Measurements from ENCODE around the gene RPL13A.

The RPL13A gene

DNA sequence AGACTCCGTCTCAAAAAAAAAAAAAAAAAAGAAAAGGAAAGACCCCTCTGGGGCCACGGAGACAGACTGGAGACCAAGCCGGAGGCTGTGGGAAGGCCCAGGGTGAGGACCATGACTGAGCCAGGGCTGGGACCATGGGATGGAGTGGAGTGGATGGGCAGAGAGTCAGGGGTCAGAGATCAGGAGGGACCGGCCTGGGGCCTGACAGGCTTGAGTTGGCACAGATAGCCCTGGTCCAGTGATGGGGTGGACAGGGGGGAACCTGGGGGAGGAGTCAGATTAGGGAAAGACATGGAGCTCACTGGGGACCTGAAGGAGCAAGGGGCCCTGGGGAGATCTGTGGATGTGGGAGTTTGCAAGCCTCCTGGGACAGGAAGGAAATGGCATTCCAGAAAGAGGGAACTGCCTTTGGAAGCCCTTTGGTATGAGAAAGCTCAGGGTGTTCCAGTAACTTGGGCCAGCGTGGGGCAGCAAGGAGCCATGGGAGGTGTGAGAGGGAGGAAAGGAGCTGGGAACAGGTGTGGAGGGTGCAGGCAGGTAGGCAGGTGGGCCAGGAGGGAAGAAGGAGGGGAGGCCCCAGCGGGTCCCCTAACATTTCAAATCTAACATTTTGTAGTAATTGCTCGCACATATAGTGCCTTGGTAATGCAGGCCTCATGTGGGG lies 6.3 kb upstream of the RPL13A start:
- DNase-seq (ENCODE audit: low read depth in 2 of 2): no peak

DNA sequence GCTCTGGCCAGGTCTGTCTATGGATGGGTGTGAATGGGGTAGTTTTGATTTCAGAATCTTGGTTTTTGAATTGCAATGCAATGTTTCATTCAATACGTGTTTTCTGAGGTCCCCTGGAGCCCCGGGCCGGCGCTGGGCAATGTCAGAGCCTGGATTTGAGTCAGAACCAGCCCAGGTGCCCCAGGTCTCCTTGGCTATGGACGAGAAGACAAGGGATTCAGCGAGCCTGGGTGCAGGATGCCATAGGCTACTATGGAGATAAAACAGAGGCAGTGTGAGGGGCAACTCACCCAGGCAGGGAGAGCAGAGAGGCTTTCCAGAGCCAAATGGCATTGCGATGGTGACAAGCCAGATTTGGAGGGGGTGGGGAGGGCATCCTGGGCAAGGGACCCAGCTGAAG lies 1.2 kb upstream of the RPL13A start:
- no peak for DNase-seq (ENCODE audit: low read depth in 2 of 2)

DNA sequence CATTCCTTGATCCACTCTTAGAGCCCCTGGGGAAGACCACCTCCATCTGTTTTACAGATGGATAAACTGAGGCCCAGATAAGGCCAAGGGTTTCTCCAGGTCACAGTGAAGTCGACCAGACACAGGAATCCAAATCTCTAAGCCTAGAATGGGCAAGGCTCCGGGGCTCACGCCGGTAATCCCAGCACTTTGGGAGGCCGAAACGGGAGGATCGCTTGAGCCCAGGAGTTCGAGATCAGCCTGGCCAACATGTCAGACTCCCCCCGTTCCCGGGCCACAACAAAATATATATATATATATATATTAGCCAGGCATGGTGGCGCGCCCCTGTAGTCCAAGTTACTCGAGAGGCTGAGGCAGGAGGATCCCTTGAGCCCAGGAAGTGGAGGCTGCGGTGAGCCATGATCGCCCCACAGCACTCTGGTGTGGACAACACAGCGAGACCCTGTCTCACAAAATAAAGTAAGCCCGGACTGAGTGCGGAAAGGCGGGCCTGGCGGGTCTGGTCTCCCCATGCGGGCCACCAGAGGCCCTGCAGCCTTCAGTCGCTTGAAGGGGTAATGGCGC lies 615 bp upstream of the RPL13A start:
- DNase-seq (ENCODE audit: low read depth in 2 of 2): no peak

DNA sequence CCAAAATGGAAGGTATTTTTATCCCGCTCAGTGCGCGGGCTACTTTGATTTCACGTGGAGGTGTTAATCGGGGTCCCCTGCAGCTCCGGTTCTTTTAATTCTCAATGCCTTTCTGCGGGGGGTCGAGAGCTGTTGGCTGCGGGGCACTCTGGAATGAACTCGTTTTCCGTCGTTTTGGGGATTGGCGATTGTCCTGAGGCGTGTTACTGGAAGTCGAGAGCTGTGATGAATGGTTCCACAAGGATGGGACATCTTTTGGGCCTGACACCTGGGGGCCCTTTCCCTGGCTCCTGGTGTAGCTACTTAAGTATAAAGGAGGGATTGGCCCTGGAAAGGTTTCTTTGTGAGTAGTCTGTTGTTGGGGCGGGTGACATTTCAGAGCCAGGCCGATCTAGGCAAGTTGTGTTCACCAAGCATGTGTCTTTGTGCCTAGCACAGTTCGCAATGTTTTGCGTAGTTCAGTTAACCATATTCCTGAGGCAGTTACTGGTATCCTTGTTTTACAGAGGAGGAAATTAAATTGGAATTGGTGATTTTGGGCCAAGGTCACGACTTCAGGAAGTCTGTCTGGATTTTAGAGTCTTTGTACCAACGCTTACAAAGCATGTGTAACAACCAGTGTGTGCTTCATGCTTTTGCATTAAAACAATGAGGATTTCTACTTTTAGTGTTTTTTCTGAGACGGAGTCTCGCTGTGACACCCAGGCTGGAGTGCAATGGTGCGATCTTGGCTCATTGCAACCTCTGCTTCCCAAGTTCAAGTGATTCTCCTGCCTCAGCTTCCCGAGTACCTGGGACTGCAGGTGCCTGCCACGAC lies 846 bp downstream of the RPL13A start:
- no peak for DNase-seq (ENCODE audit: low read depth in 2 of 2)

DNA sequence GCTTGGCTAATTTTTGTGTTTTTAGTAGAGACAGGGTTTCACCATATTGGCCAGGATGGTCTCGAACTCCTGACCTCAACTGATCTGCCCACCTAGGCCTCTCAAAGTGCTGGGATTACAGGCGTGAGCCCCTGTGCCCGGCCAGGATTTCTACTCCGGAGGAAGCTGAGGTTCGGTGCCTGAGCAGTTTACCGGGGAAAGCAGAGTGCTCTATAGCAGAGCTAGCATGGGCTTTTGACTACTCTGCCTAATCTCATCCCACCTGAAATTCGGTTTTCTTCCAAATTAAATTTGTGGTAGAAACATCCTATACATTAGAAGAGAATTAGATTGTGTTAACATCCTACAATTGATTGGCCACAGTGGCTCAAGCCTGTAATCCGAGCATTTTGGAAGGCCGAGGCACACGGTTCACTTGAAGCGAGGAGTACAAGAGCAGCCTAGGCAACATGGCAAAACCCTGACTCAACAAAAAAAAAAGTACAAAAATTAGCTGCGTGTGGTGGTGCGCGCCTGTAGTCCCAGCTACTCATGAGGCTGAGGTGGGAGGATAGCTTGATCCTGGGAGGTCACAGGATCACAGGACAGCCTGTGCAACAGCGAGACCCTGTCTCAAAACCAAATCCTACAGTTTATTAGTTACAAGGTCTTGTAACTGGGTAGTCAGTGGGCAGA lies 1.6 kb downstream of the RPL13A start:
- no peak for DNase-seq (ENCODE audit: low read depth in 2 of 2)

DNA sequence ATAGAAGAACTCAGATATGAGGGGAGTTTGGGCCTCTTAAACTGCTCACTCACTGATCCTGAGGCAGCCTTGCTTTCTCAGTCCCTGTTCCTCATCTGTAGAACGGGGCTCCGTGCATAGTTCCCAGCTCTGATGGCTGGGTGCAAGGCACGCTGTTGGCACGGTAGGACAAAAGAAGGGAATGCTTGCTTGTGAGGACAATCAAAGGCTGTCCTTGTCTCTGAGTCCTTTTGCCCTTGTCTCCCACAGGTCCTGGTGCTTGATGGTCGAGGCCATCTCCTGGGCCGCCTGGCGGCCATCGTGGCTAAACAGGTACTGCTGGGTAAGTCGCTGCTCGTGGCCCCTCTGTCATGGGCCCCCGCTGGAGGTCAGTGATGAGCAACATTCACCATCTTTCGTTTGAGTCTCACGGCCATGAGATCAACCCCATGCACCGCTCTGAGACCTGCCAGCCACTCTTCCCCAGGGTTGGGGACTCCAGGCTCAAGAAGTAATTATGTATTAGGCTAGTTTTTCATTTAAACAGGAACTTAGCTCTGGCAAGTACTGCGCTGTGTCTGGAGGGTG lies 2.3 kb downstream of the RPL13A start:
- DNase-seq (ENCODE audit: low read depth in 2 of 2): no peak

DNA sequence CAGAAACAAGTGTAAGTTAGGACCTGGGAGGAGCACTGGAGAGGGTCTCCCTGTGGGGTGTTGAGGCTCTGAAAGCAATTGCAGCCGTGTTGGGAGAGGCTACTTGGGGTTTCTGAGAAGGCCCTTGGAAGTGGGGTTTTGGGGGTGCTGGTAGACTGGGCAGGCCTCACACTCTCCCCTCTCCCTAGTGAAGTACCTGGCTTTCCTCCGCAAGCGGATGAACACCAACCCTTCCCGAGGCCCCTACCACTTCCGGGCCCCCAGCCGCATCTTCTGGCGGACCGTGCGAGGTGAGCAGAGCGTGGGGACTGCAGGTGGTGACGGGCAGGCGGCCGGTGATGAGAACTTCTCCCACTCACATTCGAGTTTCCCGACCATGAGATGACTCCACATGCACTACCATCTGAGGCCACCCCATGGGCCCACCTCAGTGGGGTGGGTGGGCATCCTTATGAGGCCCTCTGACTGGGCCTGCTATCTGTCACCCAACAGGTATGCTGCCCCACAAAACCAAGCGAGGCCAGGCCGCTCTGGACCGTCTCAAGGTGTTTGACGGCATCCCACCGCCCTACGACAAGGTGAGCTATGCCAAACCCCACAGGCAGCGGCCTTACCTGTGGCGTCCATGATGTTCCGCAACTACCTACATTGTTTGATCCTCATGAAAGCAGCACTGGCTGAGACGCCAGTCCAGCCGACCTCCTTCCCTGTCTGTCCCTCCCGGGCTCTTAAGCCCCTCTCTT lies 3.0 kb downstream of the RPL13A start:
- DNase-seq (ENCODE audit: low read depth in 2 of 2): no peak

DNA sequence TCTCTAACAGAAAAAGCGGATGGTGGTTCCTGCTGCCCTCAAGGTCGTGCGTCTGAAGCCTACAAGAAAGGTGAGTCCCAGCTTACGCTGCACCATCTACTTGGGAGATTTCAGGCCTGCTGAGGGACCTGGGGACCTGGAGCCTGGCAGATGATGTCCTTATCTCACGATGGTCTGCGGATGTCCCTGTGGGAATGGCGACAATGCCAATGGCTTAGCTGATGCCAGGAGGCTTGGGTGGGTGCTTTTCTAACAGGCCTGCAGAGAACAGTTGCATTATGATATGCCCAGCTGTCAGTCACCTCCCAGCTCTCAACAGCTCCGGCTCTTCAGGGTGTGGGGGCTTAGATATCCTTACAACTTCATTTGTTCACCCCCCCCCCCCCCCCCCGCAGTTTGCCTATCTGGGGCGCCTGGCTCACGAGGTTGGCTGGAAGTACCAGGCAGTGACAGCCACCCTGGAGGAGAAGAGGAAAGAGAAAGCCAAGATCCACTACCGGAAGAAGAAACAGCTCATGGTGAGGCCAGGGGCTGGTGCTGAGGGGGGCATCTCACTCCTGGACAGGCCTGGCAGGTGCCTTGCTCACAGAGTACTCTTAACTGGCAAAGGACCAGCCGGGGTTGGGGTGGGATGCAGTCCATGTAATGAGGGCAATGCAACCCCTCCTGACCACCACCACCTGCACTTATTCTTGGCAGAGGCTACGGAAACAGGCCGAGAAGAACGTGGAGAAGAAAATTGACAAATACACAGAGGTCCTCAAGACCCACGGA lies 3.8 kb downstream of the RPL13A start:
- no peak for DNase-seq (ENCODE audit: low read depth in 2 of 2)

DNA sequence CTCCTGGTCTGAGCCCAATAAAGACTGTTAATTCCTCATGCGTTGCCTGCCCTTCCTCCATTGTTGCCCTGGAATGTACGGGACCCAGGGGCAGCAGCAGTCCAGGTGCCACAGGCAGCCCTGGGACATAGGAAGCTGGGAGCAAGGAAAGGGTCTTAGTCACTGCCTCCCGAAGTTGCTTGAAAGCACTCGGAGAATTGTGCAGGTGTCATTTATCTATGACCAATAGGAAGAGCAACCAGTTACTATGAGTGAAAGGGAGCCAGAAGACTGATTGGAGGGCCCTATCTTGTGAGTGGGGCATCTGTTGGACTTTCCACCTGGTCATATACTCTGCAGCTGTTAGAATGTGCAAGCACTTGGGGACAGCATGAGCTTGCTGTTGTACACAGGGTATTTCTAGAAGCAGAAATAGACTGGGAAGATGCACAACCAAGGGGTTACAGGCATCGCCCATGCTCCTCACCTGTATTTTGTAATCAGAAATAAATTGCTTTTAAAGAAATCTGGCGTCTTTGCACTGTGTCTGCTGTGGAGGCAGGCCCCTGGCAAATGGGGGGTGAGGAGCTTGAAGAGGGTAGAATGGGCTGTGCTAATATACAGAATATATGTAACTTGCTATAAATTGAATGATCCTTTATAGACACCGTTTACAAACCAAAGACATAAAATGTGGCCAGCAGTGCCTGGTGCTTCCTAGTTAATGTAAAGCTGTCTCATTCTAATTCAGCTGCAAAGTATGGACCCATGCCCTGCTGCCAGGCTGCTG lies 4.6 kb downstream of the RPL13A start:
- no peak for DNase-seq (ENCODE audit: low read depth in 2 of 2)

DNA sequence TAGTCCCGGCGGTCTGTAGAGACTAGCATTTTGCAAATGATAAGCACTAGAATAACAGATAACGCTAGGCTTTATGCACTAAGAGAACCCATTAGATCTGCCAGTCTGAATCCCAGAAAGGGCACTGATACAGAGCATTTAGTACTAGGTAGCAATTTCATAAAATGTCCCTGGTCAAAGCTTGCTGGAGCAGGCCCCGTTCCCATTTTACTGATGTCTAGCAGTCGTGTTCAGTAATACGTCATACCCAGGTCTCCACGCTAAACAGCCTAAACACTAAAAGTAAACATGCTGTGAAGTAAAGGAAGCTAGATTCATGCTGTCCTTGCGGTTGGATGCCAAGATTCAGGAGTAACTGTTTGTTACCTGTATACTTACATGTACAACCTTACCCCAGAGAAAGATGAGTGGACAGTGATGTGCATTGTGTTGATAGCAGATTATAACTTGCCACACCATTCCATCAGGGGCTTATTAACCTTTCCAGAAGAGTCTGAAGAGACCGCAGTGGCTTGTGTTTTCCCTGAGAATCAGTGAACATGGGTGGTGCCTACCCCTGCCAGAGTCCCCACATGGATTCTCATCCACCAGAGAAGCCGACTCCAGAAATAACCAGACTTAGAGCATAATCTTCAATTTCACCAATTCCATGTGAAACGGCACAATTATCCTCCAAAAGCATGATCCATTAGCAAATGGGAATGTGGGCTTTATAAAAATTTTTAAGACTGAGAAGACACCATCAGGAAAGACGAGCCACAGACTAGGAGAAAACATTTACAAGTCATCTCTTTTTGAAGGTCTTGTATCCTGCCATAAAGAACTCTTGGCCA lies 5.4 kb downstream of the RPL13A start:
- no peak for DNase-seq (ENCODE audit: low read depth in 2 of 2)

DNA sequence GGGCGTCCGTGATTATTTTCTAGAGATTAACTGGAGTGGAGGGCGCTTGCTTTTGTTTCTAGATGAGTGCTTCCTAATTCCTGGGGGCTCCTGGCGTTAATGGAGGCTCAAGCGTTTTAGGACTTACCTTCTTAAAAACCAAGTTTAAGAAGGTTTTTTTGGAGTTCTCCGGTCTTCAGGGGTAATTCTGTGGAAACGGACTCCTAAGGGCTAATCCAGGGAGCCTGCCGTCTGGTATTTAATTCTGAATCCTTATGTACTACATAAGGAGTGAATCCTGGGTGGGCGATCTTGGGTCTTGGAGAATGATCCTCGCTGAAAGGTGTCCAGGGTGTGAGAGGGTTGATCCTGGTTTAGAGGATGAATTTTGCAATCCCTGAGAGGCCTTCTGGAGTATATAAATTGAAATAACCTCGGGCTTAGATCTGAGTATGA lies 9.2 kb downstream of the RPL13A start:
- no peak for DNase-seq (ENCODE audit: low read depth in 2 of 2)

DNA sequence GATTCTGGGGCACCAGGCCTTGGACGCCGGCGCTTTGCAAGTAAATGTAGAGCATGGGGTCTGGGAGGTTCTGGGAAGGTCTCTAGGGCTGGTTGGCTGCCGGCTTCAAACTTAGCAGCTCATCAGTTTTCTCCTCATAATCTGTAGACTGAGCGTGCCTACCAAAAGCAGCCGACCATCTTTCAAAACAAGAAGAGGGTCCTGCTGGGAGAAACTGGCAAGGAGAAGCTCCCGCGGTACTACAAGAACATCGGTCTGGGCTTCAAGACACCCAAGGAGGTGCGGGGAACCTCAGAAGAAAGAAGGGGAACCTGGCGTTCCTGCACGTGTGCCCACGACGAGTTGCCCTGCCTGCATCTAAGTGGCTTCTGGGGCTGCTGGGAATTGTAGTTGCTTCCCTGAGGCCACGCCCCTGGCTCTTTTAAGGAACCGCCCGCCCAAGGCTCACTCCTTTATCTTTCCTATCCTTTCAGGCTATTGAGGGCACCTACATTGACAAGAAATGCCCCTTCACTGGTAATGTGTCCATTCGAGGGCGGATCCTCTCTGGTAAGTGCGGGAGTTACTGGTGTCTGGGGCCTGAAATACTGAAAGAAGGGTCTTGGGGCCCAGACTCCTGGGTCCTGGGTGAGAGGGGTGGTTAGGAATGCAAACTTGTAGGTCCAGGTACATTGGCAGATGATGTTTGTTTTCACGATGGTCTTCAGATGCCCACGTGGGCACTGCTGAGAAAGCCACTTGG lies 9.8 kb downstream of the RPL13A start:
- DNase-seq (ENCODE audit: low read depth in 2 of 2): peak; percentile 56 to 69

DNA sequence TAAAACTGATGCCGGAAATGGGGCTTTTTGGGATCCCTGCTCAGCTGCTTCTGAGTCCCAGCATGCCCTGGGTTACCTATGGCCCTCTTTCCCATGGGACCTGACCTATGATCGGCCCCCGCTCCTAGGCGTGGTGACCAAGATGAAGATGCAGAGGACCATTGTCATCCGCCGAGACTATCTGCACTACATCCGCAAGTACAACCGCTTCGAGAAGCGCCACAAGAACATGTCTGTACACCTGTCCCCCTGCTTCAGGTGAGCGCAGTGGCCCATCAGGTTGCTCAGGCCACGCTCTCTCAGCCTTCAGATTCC lies 10.3 kb downstream of the RPL13A start:
- no peak for DNase-seq (ENCODE audit: low read depth in 2 of 2)

DNA sequence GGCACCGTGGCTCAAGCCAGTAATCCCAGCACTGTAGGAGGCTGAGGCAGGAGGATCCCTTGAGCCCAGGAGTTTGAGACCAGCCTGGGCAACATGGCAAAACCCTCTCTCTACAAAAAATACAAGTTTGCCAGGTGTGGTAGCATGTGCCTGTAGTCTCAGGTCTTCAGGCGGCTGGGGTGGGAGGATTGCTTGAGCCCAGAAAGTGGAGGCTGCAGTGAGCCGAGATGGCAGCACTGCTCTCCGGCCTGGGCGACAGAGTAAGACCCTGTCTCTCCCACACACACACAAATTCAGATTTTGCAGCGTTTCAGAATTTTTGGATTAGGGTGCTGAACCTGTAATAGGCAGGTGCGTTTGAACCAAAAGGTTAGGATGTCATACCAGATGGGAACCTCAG lies 11.1 kb downstream of the RPL13A start:
- no peak for DNase-seq (ENCODE audit: low read depth in 2 of 2)

DNA sequence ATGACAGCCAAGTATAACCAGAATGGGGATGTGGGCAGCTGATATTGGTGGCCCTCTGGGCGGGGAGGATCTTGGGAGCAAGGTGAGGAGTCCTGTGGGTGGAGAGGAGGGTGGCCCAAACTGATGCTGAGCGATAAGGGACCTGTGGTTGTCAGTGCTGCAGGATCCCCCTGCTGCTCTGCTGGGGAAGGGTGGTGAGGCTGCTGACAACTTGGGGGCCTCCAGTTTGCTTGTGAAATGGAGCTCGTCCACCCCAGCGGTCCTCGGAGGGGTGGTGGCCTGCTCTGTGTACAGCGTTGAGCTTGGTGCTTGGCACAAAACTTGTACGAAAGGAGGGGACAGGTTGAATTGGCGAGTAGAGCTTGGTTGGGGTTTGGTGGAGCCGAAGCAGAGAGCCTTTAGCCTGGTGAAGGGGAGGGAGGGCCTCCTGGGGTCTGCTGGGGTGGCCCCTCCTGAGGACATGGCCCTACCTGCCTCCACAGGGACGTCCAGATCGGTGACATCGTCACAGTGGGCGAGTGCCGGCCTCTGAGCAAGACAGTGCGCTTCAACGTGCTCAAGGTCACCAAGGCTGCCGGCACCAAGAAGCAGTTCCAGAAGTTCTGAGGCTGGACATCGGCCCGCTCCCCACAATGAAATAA lies 11.7 kb downstream of the RPL13A start:
- DNase-seq (ENCODE audit: low read depth in 2 of 2): no peak

DNA sequence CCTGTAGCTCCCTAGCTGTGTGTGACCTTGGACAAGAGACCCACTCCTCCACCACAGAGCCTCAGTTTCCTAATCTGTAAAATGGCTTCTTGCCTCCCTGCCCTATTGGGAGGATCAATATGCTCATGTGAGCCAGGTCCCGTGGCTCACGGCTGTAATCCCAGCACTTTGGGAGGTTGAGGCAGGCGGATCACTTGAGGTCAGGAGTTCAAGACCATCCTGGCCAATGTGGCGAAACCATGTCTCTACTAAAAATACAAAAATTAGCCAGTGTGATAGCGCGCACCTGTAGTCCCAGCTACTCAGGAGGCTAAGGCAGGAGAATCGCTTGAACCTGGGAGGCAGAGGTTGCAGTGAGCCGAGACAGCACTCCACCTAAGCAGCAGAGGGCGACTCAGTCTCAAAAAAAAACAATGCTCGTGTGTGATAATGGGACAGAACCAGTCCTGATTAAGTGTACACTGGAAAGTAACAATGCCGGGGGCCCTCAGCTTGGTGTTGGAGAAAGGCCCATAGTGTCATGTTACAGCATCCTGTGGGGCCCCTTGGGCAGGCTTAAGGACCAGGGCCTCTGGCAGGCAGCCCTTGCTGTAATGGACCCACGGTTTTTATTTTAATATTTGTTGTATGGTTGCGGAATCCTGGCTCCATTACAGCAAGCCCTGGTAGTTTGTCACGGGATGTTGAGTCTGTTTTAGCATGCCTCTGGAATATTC lies 15.6 kb downstream of the RPL13A start:
- DNase-seq (ENCODE audit: low read depth in 2 of 2): no peak

DNA sequence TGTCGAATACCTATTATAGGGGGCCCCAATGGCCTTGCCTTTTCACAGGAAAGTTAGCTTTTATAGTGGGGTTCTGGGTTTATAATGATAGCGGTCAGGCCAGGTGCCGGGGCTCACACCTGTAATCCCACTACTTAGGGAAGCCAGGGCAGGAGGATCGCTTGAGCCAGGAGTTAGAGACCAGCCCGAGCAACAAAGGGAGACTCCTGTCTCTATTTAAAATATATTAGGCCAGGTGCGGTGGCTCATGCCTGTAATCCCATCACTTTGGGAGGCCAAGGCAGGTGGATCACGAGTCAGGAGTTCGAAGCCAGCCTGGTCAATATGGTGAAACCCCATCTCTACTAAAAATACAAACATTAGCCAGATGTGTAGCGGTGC lies 16.2 kb downstream of the RPL13A start:
- DNase-seq (ENCODE audit: low read depth in 2 of 2): no peak

Measured in stimulated activated CD4-positive, alpha-beta T cell treated with anti-CD3 and anti-CD28 coated beads, Interleukin-4, amount 100 ng/mL, for 48 hours (primary cell).